ENCODE results near the gene ADAMTS8. TPM values are rescaled to one million over a fixed set of nuclear protein-coding genes. Genes with fewer than 3 reads are reported as not detected.

ADAMTS8 gene
- total and polyA plus RNA-seq, 10 of the 15 experiments (the other 5 are each of a cell fraction or from before 2014, with no cell fraction given): not detected

- 39% methylated on average over 36 of the region's 64 CpGs for WGBS (ENCODE audit: insufficient coverage, insufficient replicate concordance, low lambda C conversion rate, missing lambda C conversion rate)
Observed at GRCh38 chr11:130449310-130449990, 21.0 kb upstream of the ADAMTS8 start.

GRCh38 chr11:130448416-130449309, 20.3 kb upstream of the ADAMTS8 start, which contains the start of gene ADAMTS15:
Gene ADAMTS15, plus strand, starts transcription at chr11:130448645. Its CDS starts 329 bp downstream, at chr11:130448974.
- DNase-seq (ENCODE audit: low read depth, low spot score) (no peak), ATAC-seq (no peak), FAIRE-seq (no peak)
- in situ Hi-C loops (cut with MboI) (no loop called here), intact Hi-C loops (cut with micrococcal nuclease; ENCODE audit: unreplicated experiment) (no loop called here)
- SMC1A ChIA-PET (ENCODE audit: uncharacterized antibody, unreplicated experiment): no interaction called here
- H3K9me3 ChIP-seq (replicated peaks; ENCODE audit: control insufficient read depth, insufficient read depth, low read length): no peaks in the 10 kb centered on the region; the same call in 2 of the 3 replicates
- no peak within 1 kb of the TSS for H3K4me3 ChIP-seq
- POLR2A ChIA-PET: no interaction called here
- RAD21 ChIA-PET (ENCODE audit: unreplicated experiment): no interaction called here
- no peak within 1 kb of the TSS for H3K9ac ChIP-seq (ENCODE audit: control insufficient read depth, insufficient read depth, low read length)
- no peaks in the 10 kb centered on the region for H3K36me3 ChIP-seq (ENCODE audit: control insufficient read depth in 2 of 2, insufficient read depth in 2 of 2, low read length in 1 of 2)
- H3K27me3 ChIP-seq (replicated peaks in 1 of 2; ENCODE audit: control insufficient read depth in 2 of 2, insufficient read depth in 2 of 2, low read length in 1 of 2): peaks cover 6 to 18% of the 10 kb centered on the region in 2 experiments
- WGBS (ENCODE audit: insufficient coverage, insufficient replicate concordance, low lambda C conversion rate, missing lambda C conversion rate): 25% methylated on average over 64 of the region's 75 CpGs
- CTCF ChIA-PET: interaction anchor here (1.3 kb wide), 1 partner anchor 414 kb away, joined by 3 read pairs; no protein-coding TSS in a partner anchor
- H3K4me2 ChIP-seq (ENCODE audit: control insufficient read depth, insufficient read depth): peak within 1 kb of the TSS; percentile 9; the same call in 1 of the 2 replicates
- H3K79me2 ChIP-seq (ENCODE audit: control insufficient read depth, insufficient read depth, low read length): no peaks in the 10 kb centered on the region
- no peaks in the 10 kb centered on the region; the same call in 1 of the 2 replicates for H4K20me1 ChIP-seq (ENCODE audit: control insufficient read depth, insufficient read depth)
- BruUV-seq (replicated peaks): no TSS peak
- TF ChIP-seq HDAC6 (IDR thresholded peaks at IDR 0.05; ENCODE audit: unreplicated experiment) (no peak), SUZ12 (IDR thresholded peaks at IDR 0.05; ENCODE audit: unreplicated experiment) (peak; percentile 66), NFIC (IDR thresholded peaks at IDR 0.05; ENCODE audit: low read depth, low read length) (no peak)
- H3K27ac ChIP-seq (ENCODE audit: control insufficient read depth, insufficient read depth): no peak within 1 kb of the TSS
- H2AFZ ChIP-seq (ENCODE audit: control insufficient read depth, low read depth, low read length): no peak within 1 kb of the TSS
- H3K4me1 ChIP-seq (ENCODE audit: control insufficient read depth, insufficient read depth, low read length): no peaks in the 10 kb centered on the region

More at GRCh38 chr11:130449310-130449990, 21.0 kb upstream of the ADAMTS8 start:
- Histone ChIP-seq H3K36me3 (ENCODE audit: control insufficient read depth in 2 of 2, insufficient read depth in 2 of 2, low read length in 1 of 2) (no peaks in the 10 kb centered on the region), H4K20me1 (ENCODE audit: control insufficient read depth, insufficient read depth) (no peaks in the 10 kb centered on the region; the same call in 1 of the 2 replicates), H3K4me2 (ENCODE audit: control insufficient read depth, insufficient read depth) (no peak overlapping the region), H3K27ac (ENCODE audit: control insufficient read depth, insufficient read depth) (no peak overlapping the region), H3K9ac (ENCODE audit: control insufficient read depth, insufficient read depth, low read length) (no peak overlapping the region), H3K9me3 (replicated peaks; ENCODE audit: control insufficient read depth, insufficient read depth, low read length) (no peaks in the 10 kb centered on the region; the same call in 2 of the 3 replicates), H3K4me3 (no peak overlapping the region), H3K27me3 (replicated peaks in 1 of 2; ENCODE audit: control insufficient read depth in 2 of 2, insufficient read depth in 2 of 2, low read length in 1 of 2) (peaks cover 6 to 18% of the 10 kb centered on the region in 2 experiments), H3K4me1 (ENCODE audit: control insufficient read depth, insufficient read depth, low read length) (no peaks in the 10 kb centered on the region), H3K79me2 (ENCODE audit: control insufficient read depth, insufficient read depth, low read length) (no peaks in the 10 kb centered on the region), H2AFZ (ENCODE audit: control insufficient read depth, low read depth, low read length) (no peak overlapping the region)
- RAD21 ChIA-PET (ENCODE audit: unreplicated experiment): no interaction called here
- intact Hi-C loops (cut with micrococcal nuclease; ENCODE audit: unreplicated experiment): no loop called here
- no peak for TF ChIP-seq CREM (IDR thresholded peaks at IDR 0.05; ENCODE audit: low read depth)
- peak; percentile 82 for TF ChIP-seq HDAC6 (IDR thresholded peaks at IDR 0.05; ENCODE audit: unreplicated experiment)
- ATAC-seq (no peak), DNase-seq (ENCODE audit: low read depth, low spot score) (no peak), FAIRE-seq (no peak)
- no TSS peak for BruUV-seq (replicated peaks)
- SMC1A ChIA-PET (ENCODE audit: uncharacterized antibody, unreplicated experiment): no interaction called here
- CTCF ChIA-PET: no interaction called here
- POLR2A ChIA-PET: no interaction called here
- in situ Hi-C loops (cut with MboI): no loop called here
